Left colon (tissue), 2 donors: ENCODE measurements around the gene XRCC6. TPM values are rescaled to one million over a fixed set of nuclear protein-coding genes. Genes with fewer than 3 reads are reported as not detected.

Source experiments
- ATAC-seq: fragments of 200-7000 bp; cut with Tn5 transposase; one replicate; pipeline ENCODE4 v1.9.1; 2020; ENCODE audit warnings: mild to moderate bottlenecking, moderate library complexity
- DNase-seq, 2 donors: peaks; one replicate each; pipeline ENCODE4 v3.0.0-alpha.2; 2020
- intact Hi-C, 2 donors: fragments of 100-400 bp; cut with DNase I in 1 of 2; cut with micrococcal nuclease in 1 of 2; formaldehyde crosslinking; loops; one replicate each; pipeline versions ENCODE4 v1.11.2 to v1.14.0; 2022; cut with DNase I, micrococcal nuclease
- total RNA-seq, 2 donors: library from RNA; stranded (reverse); fragmentation: NEBNext Ultra II Directional; extraction: Animal tissue kit (Norgen Biotek cat#: 25700); gene quantifications; one replicate each; pipeline ENCODE4 v1.2.1, GENCODE V29; 2021
- donor health status: DM: no; HTN: no; CAD: no.
- donor health status: DM: yes; HTN: yes; CAD: no.

The XRCC6 gene
- total RNA-seq, 2 donors from 2014 or later = 164 to 173 TPM

DNA sequence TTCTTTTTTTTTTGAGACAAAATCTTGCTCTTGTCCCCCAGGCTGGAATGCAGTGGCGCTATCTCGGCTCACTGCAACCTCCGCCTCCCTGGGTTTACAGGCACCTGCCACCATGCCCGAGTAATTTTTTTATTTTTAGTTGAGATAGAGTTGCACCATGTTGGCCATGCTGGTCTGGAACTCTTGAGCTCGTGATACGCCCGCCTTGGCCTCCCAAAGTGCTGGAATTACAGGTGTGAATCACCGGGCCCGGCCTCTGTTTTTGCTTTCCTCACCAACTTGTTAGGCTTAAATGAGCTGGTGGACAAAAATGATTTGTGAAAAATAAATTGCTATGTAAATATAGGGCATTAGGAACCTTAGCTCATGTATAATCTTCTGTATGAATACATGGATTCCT is 81.7 kb downstream of the XRCC6 start:
- DNase-seq (no peak), ATAC-seq (no peak)
- intact Hi-C loops = no loop called here

DNA sequence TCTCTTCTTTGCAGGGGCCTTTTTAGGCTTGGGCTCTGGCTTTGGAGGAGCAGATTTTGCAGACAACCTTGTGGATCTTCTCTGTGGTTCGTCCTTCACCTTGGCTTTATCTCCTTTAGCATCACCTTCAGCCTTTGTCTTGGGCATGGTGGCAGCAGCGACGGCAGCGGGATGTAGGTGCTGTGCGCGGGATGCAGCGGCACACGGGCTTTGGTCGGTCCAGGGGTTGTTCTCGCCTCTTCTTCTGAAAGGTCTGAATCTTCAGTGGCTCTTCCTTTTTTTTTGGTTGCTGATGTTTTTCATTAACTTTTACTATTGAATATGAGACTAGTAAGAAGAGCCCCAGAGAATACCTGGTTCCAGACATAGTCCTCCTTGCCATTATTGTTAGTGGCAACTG is 88.2 kb downstream of the XRCC6 start:
- ATAC-seq (no peak), DNase-seq (no peak)
- intact Hi-C loops = no loop called here

GRCh38 chr22:41713004-41713403 is 91.9 kb downstream of the XRCC6 start:
- intact Hi-C loops = no loop called here
- DNase-seq (no peak), ATAC-seq (no peak)

Other genes with a start within 250 kb of the XRCC6 start
- 10 to 100 TPM; 19.6 to 30.9 TPM for gene TEF, start 239.4 kb upstream of the XRCC6 start, total RNA-seq
- 10 to 100 TPM; 57.5 to 66.7 TPM for gene TOB2, start 174.5 kb upstream of the XRCC6 start, total RNA-seq
- 10 to 100 TPM; 32.1 to 35.3 TPM for gene PHF5A, start 152.6 kb upstream of the XRCC6 start, total RNA-seq
- gene ACO2, start 152.2 kb upstream of the XRCC6 start, total RNA-seq = 100 to 1,000 TPM; 271 to 289 TPM
- 10 to 100 TPM; 10.9 to 15.9 TPM for gene POLR3H, start 76.8 kb upstream of the XRCC6 start, total RNA-seq
- gene CSDC2, start 60.3 kb upstream of the XRCC6 start, total RNA-seq = 1 to 10 TPM in 1 of 2 donors, under 1 TPM in 1; 0.37 to 2.0 TPM
- 10 to 100 TPM; 48.6 to 61.8 TPM for gene PMM1, start 31.5 kb upstream of the XRCC6 start, total RNA-seq
- 10 to 100 TPM; 24.5 to 25.2 TPM for gene DESI1, start 252 bp upstream of the XRCC6 start, total RNA-seq
- gene SNU13, start 67.6 kb downstream of the XRCC6 start, total RNA-seq = 10 to 100 TPM; 87.8 to 91.4 TPM
- 1 to 10 TPM; 1.9 to 6.2 TPM for gene MEI1, start 78.2 kb downstream of the XRCC6 start, total RNA-seq
- 10 to 100 TPM in 1 of 2 donors, 1 to 10 TPM in 1; 8.8 to 11.0 TPM for gene CCDC134, start 179.4 kb downstream of the XRCC6 start, total RNA-seq
- 100 to 1,000 TPM; 172 to 215 TPM for gene SREBF2, start 211.8 kb downstream of the XRCC6 start, total RNA-seq